A673 (cell line): ENCODE measurements around the gene NFATC2. TPM values are rescaled to one million over a fixed set of nuclear protein-coding genes. Genes with fewer than 3 reads are reported as not detected.

Experiments
- BruUV-seq: library from RNA; stranded (reverse); fragments of 400-500 nt; replicated peaks from 2 replicates; lab custom pipeline; 2021; lab: Mats Ljungman, UMichigan
- CTCF ChIA-PET: fragments of 300-600 bp; sonication (Branson Sonifier 250); formaldehyde crosslinking; loops from one replicate; lab custom pipeline; 2022; ENCODE audit warnings: antibody characterized with exemption; lab: Charles Lee
- POLR2A ChIA-PET: fragments of 300-600 bp; sonication (Branson Sonifier 250); formaldehyde crosslinking; loops from one replicate; lab custom pipeline; 2022; ENCODE audit warnings: antibody characterized with exemption; ENCODE audit not compliant: low non-redundant PET; lab: Charles Lee
- DNase-seq: peaks from one replicate; pipeline ENCODE4 v3.0.0-alpha.2; 2015; ENCODE audit warnings: low spot score
- H3K27ac ChIP-seq: fragments of 200-600 bp; sonication (generic); 2 replicates; pipeline ENCODE4 v1.5.1; 2016; ENCODE audit warnings: mixed run types, low read depth, mild to moderate bottlenecking, mixed read lengths, antibody characterized with exemption, low read length; ENCODE audit not compliant: poor library complexity, severe bottlenecking
- H3K27me3 ChIP-seq: fragments of 200-600 bp; sonication (generic); replicated peaks from 2 replicates; pipeline ENCODE4 v1.6.1; 2017; ENCODE audit warnings: mixed run types, low read depth, mild to moderate bottlenecking, mixed read lengths, antibody characterized with exemption, low read length; ENCODE audit not compliant: insufficient read depth, poor library complexity
- H3K36me3 ChIP-seq: fragments of 200-600 bp; sonication (generic); 2 replicates; pipeline ENCODE4 v1.6.1; 2016; ENCODE audit warnings: mixed run types, mild to moderate bottlenecking, mixed read lengths, antibody characterized with exemption, low read length; ENCODE audit not compliant: insufficient read depth, poor library complexity, severe bottlenecking
- H3K4me1 ChIP-seq: fragments of 200-600 bp; sonication (generic); 2 replicates; pipeline ENCODE4 v1.6.1; 2017; ENCODE audit warnings: mixed run types, mild to moderate bottlenecking, mixed read lengths, antibody characterized with exemption, low read length; ENCODE audit not compliant: insufficient read depth, poor library complexity, severe bottlenecking
- H3K4me3 ChIP-seq: fragments of 200-600 bp; sonication (generic); 2 replicates; pipeline ENCODE4 v1.5.1; 2016; ENCODE audit warnings: low read depth, mixed run types, mild to moderate bottlenecking, mixed read lengths, low read length; ENCODE audit not compliant: poor library complexity, severe bottlenecking
- H3K9me3 ChIP-seq: fragments of 200-600 bp; sonication (generic); 2 replicates; pipeline ENCODE4 v1.6.1; 2016; ENCODE audit warnings: mixed run types, low read depth, mild to moderate bottlenecking, mixed read lengths, antibody characterized with exemption, low read length; ENCODE audit not compliant: poor library complexity, severe bottlenecking
- CTCF ChIP-seq: fragments of 300-800, 200-600 bp; sonication (generic); conservative IDR thresholded peaks from 2 replicates; pipeline ENCODE4 v1.5.1; 2017; ENCODE audit warnings: low read depth, mild to moderate bottlenecking, antibody characterized with exemption, low read length, moderate library complexity, mixed read lengths
- EZH2 ChIP-seq: fragments of 200-600 bp; sonication (generic); IDR thresholded peaks from 2 replicates; pipeline ENCODE4 v1.6.1; 2017; ENCODE audit warnings: borderline replicate concordance, low read depth, mild to moderate bottlenecking, mixed read lengths, antibody characterized with exemption, low read length; ENCODE audit not compliant: poor library complexity, severe bottlenecking
- intact Hi-C: fragments of 100-400 bp; cut with micrococcal nuclease; formaldehyde crosslinking; loops from one replicate; pipeline ENCODE4 v1.10.0; 2022; ENCODE audit not compliant: unreplicated experiment
- total RNA-seq: library from RNA; stranded (reverse); gene quantifications from 2 replicates; pipeline ENCODE4 v1.2.3, GENCODE V29; 2021

The NFATC2 gene
- total RNA-seq, 1 experiment from 2014 or later = 0.64 TPM

GRCh38 chr20:51434580-51435247 is 107.8 kb downstream of the NFATC2 start:
- DNase-seq = peak; percentile 68
- no TSS peak for BruUV-seq
- Histone ChIP-seq H3K27me3 (no peaks in the 10 kb centered on the region), H3K27ac (peak overlapping the region; percentile 41), H3K4me3 (no peak overlapping the region), H3K4me1 (peaks cover 12% of the 10 kb centered on the region), H3K36me3 (no peaks in the 10 kb centered on the region), H3K9me3 (no peaks in the 10 kb centered on the region)
- ChIA-PET POLR2A (interaction anchor here (0.7 kb wide), 1 partner anchor 65 kb away, joined by 3 read pairs; no protein-coding TSS in a partner anchor), CTCF (no interaction called here)
- TF ChIP-seq EZH2 = no peak
- intact Hi-C loops = no loop called here

- TF ChIP-seq CTCF = no peak
- TF ChIP-seq EZH2 = no peak
- intact Hi-C loops = no loop called here
- no peak overlapping the region for H3K27ac ChIP-seq
- no TSS peak for BruUV-seq
- H3K36me3 ChIP-seq = no peaks in the 10 kb centered on the region
- no peak for DNase-seq
- no peak overlapping the region for H3K4me3 ChIP-seq
- H3K27me3 ChIP-seq = no peaks in the 10 kb centered on the region
- ChIA-PET POLR2A (no interaction called here), CTCF (no interaction called here)
- H3K4me1 ChIP-seq = peaks cover 12% of the 10 kb centered on the region
- no peaks in the 10 kb centered on the region for H3K9me3 ChIP-seq
Measured at GRCh38 chr20:51434026-51434425, 108.5 kb downstream of the NFATC2 start.

GRCh38 chr20:51432875-51433274 is 109.6 kb downstream of the NFATC2 start:
- no TSS peak for BruUV-seq
- Histone ChIP-seq H3K4me1 (peaks cover 12% of the 10 kb centered on the region), H3K4me3 (no peak overlapping the region), H3K27me3 (no peaks in the 10 kb centered on the region), H3K36me3 (no peaks in the 10 kb centered on the region), H3K9me3 (no peaks in the 10 kb centered on the region), H3K27ac (no peak overlapping the region)
- ChIA-PET POLR2A (no interaction called here), CTCF (no interaction called here)
- intact Hi-C loops = no loop called here
- DNase-seq = no peak
- TF ChIP-seq EZH2 (no peak), CTCF (no peak)
